Measurements from ENCODE around the gene SLC26A9.
A peak's percentile ranks its signal among the peaks of the same experiment; 100 is the strongest.

Gene SLC26A9

GRCh38 chr1:205961991-205962820 is 18.9 kb upstream of the SLC26A9 start:
- peaks cover 35% of the 10 kb centered on the region for H3K27me3 Mint-ChIP-seq
- H3K9me3 Mint-ChIP-seq: no peaks in the 10 kb centered on the region
- H3K4me1 Mint-ChIP-seq: peaks cover 11% of the 10 kb centered on the region
- H3K27ac Mint-ChIP-seq: peak overlapping the region in 1 of 2 donors; percentile 88
- no peak overlapping the region for H3K4me3 Mint-ChIP-seq
- no peak for ATAC-seq
- DNase-seq: no peak

GRCh38 chr1:205961405-205961804 is 18.1 kb upstream of the SLC26A9 start:
- Mint-ChIP-seq H3K4me3 (no peak overlapping the region), H3K27ac (peak overlapping the region; percentile 54 to 88), H3K4me1 (peaks cover 11% of the 10 kb centered on the region), H3K9me3 (no peaks in the 10 kb centered on the region), H3K27me3 (peaks cover 42% of the 10 kb centered on the region)
- peak in 1 of 2 donors; percentile 23 for DNase-seq
- peak; percentile 87 for ATAC-seq

- H3K4me1 Mint-ChIP-seq: peaks cover 11% of the 10 kb centered on the region
- H3K9me3 Mint-ChIP-seq: no peaks in the 10 kb centered on the region
- H3K4me3 Mint-ChIP-seq: no peak overlapping the region
- DNase-seq (no peak), ATAC-seq (no peak)
- peaks cover 42% of the 10 kb centered on the region for H3K27me3 Mint-ChIP-seq
- H3K27ac Mint-ChIP-seq: no peak overlapping the region
Observed at GRCh38 chr1:205959789-205960188, 16.5 kb upstream of the SLC26A9 start.

- ATAC-seq: no peak
- Mint-ChIP-seq H3K27ac (peak overlapping the region in 1 of 2 donors; percentile 70), H3K4me3 (no peak overlapping the region), H3K4me1 (no peaks in the 10 kb centered on the region), H3K9me3 (no peaks in the 10 kb centered on the region), H3K27me3 (peaks cover 36% of the 10 kb centered on the region)
- DNase-seq: no peak
Observed at GRCh38 chr1:205955499-205955898, 12.2 kb upstream of the SLC26A9 start.

GRCh38 chr1:205954819-205955404 is 11.7 kb upstream of the SLC26A9 start:
- DNase-seq (no peak), ATAC-seq (no peak)
- Mint-ChIP-seq H3K9me3 (no peaks in the 10 kb centered on the region), H3K4me3 (no peak overlapping the region), H3K27ac (no peak overlapping the region), H3K27me3 (peaks cover 31% of the 10 kb centered on the region), H3K4me1 (no peaks in the 10 kb centered on the region)

GRCh38 chr1:205951746-205952145 is 8.5 kb upstream of the SLC26A9 start:
- H3K27me3 Mint-ChIP-seq: peaks cover 11% of the 10 kb centered on the region
- no peak overlapping the region for H3K4me3 Mint-ChIP-seq
- no peaks in the 10 kb centered on the region for H3K4me1 Mint-ChIP-seq
- no peak for DNase-seq
- no peak overlapping the region for H3K27ac Mint-ChIP-seq
- no peak for ATAC-seq
- H3K9me3 Mint-ChIP-seq: no peaks in the 10 kb centered on the region

- Mint-ChIP-seq H3K27me3 (peaks cover 9% of the 10 kb centered on the region), H3K4me3 (no peak overlapping the region)
Observed at GRCh38 chr1:205950826-205951549, 7.7 kb upstream of the SLC26A9 start.

GRCh38 chr1:205950280-205950679 is 7.0 kb upstream of the SLC26A9 start:
- Mint-ChIP-seq H3K27ac (no peak overlapping the region), H3K4me1 (no peaks in the 10 kb centered on the region), H3K4me3 (no peak overlapping the region), H3K9me3 (no peaks in the 10 kb centered on the region), H3K27me3 (peaks cover 9% of the 10 kb centered on the region)
- no peak for DNase-seq
- no peak for ATAC-seq

More at GRCh38 chr1:205950826-205951549, 7.7 kb upstream of the SLC26A9 start:
- no peaks in the 10 kb centered on the region for H3K9me3 Mint-ChIP-seq
- H3K4me1 Mint-ChIP-seq: no peaks in the 10 kb centered on the region
- ATAC-seq: no peak
- H3K27ac Mint-ChIP-seq: no peak overlapping the region
- DNase-seq: no peak

- H3K4me1 Mint-ChIP-seq: no peaks in the 10 kb centered on the region
- no peak for ATAC-seq
- no peak overlapping the region for H3K27ac Mint-ChIP-seq
- peaks cover 9% of the 10 kb centered on the region for H3K27me3 Mint-ChIP-seq
- H3K9me3 Mint-ChIP-seq: no peaks in the 10 kb centered on the region
- no peak overlapping the region for H3K4me3 Mint-ChIP-seq
- DNase-seq: no peak
Observed at GRCh38 chr1:205949753-205950152, 6.5 kb upstream of the SLC26A9 start.

GRCh38 chr1:205948886-205949285 is 5.6 kb upstream of the SLC26A9 start:
- H3K9me3 Mint-ChIP-seq: no peaks in the 10 kb centered on the region
- ATAC-seq (no peak), DNase-seq (no peak)
- no peak overlapping the region for H3K27ac Mint-ChIP-seq
- peaks cover 6% of the 10 kb centered on the region for H3K27me3 Mint-ChIP-seq
- no peaks in the 10 kb centered on the region for H3K4me1 Mint-ChIP-seq
- H3K4me3 Mint-ChIP-seq: no peak overlapping the region

GRCh38 chr1:205948039-205948438 is 4.8 kb upstream of the SLC26A9 start:
- H3K27ac Mint-ChIP-seq: no peak overlapping the region
- H3K9me3 Mint-ChIP-seq: no peaks in the 10 kb centered on the region
- no peak overlapping the region for H3K4me3 Mint-ChIP-seq
- ATAC-seq (no peak), DNase-seq (no peak)
- H3K4me1 Mint-ChIP-seq: no peaks in the 10 kb centered on the region
- peaks cover 13% of the 10 kb centered on the region for H3K27me3 Mint-ChIP-seq

- no peak for DNase-seq
- Mint-ChIP-seq H3K27ac (no peak overlapping the region), H3K4me3 (no peak overlapping the region), H3K4me1 (no peaks in the 10 kb centered on the region), H3K27me3 (peaks cover 23% of the 10 kb centered on the region), H3K9me3 (no peaks in the 10 kb centered on the region)
- ATAC-seq: no peak
Observed at GRCh38 chr1:205947024-205947423, 3.8 kb upstream of the SLC26A9 start.

GRCh38 chr1:205945069-205945468 is 1.8 kb upstream of the SLC26A9 start:
- Mint-ChIP-seq H3K27ac (no peak overlapping the region), H3K4me1 (no peaks in the 10 kb centered on the region), H3K9me3 (no peaks in the 10 kb centered on the region), H3K27me3 (peaks cover 43% of the 10 kb centered on the region), H3K4me3 (no peak overlapping the region)
- DNase-seq: no peak
- no peak for ATAC-seq

GRCh38 chr1:205944525-205944924 is 1.3 kb upstream of the SLC26A9 start:
- no peaks in the 10 kb centered on the region for H3K9me3 Mint-ChIP-seq
- H3K27ac Mint-ChIP-seq: no peak overlapping the region
- DNase-seq: no peak
- no peaks in the 10 kb centered on the region for H3K4me1 Mint-ChIP-seq
- no peak overlapping the region for H3K4me3 Mint-ChIP-seq
- H3K27me3 Mint-ChIP-seq: peaks cover 48% of the 10 kb centered on the region
- no peak for ATAC-seq

GRCh38 chr1:205942631-205943159 is 561 bp downstream of the SLC26A9 start:
- Mint-ChIP-seq H3K27me3 (peaks cover 67% of the 10 kb centered on the region), H3K4me3 (no peak overlapping the region), H3K9me3 (no peaks in the 10 kb centered on the region), H3K4me1 (no peaks in the 10 kb centered on the region), H3K27ac (no peak overlapping the region)
- ATAC-seq (no peak), DNase-seq (no peak)

- no peak for DNase-seq
- H3K4me1 Mint-ChIP-seq: no peaks in the 10 kb centered on the region
- ATAC-seq: no peak
- no peaks in the 10 kb centered on the region for H3K9me3 Mint-ChIP-seq
- H3K27me3 Mint-ChIP-seq: peaks cover 86% of the 10 kb centered on the region
- no peak overlapping the region for H3K4me3 Mint-ChIP-seq
- H3K27ac Mint-ChIP-seq: no peak overlapping the region
Observed at GRCh38 chr1:205940710-205941109, 2.5 kb downstream of the SLC26A9 start.
